Transverse colon (tissue), 4 donors: ENCODE results near the gene CDK2AP2. TPM values are rescaled to one million over a fixed set of nuclear protein-coding genes. Genes with fewer than 3 reads are reported as not detected.

ENCODE experiments used
- DNase-seq: peaks from one replicate; pipeline ENCODE4 v3.0.0-alpha.2; 2019
- H3K27ac ChIP-seq, 4 donors: fragments of 200-600 bp; sonication (generic); 2 replicates each; pipeline ENCODE4 v1.5.1; 2016 to 2018; ENCODE audit warnings: inconsistent platforms in 4 of 4
- H3K27me3 ChIP-seq: fragments of 200-600 bp; sonication (generic); 2 replicates; pipeline ENCODE4 v1.5.1; 2017; ENCODE audit warnings: inconsistent platforms
- H3K36me3 ChIP-seq, 4 donors: fragments of 200-600 bp; sonication (generic); 2 replicates each; pipeline ENCODE4 v1.5.1; 2017 to 2019; ENCODE audit warnings: inconsistent platforms in 4 of 4
- H3K4me1 ChIP-seq, 4 donors: fragments of 200-600 bp; sonication (generic); 2 replicates each; pipeline ENCODE4 v1.5.1; 2017 to 2020; ENCODE audit warnings: inconsistent platforms in 4 of 4
- H3K4me3 ChIP-seq, 4 donors: fragments of 200-600 bp; sonication (generic); 1 replicate in 1 of 4; 2 replicates in 3 of 4; pipeline versions ENCODE4 v1.5.1 to v1.6.1; 2017 to 2019; ENCODE audit warnings: inconsistent platforms in 4 of 4
- H3K9me3 ChIP-seq, 2 donors: fragments of 200-600 bp; sonication (generic); 2 replicates each; pipeline ENCODE4 v1.5.1; 2017 to 2019; ENCODE audit warnings: inconsistent platforms in 2 of 2
- EP300 ChIP-seq: sonication (generic); formaldehyde crosslinking; IDR thresholded peaks from one replicate; pipeline ENCODE4 v1.6.1; 2017; ENCODE audit warnings: antibody characterized with exemption, low read depth
- POLR2A ChIP-seq: fragments of 450-650 bp; IDR thresholded peaks from one replicate; pipeline ENCODE4 v1.6.1; 2016; ENCODE audit warnings: antibody characterized with exemption, mild to moderate bottlenecking, moderate library complexity
- POLR2AphosphoS5 ChIP-seq, 3 donors: sonication (generic); formaldehyde crosslinking; IDR thresholded peaks; one replicate each; pipeline ENCODE4 v1.6.1; 2016; ENCODE audit warnings: antibody characterized with exemption in 3 of 3
- WGBS, 2 donors: methylation state at CpG; one replicate each; pipeline ENCODE4 v1.1.5; 2018; ENCODE audit warnings: low coverage in 1 of 2; 5-methylcytosine and 5-hydroxymethylcytosine counted together
- in situ Hi-C, 4 donors: fragments of 200-750 bp; cut with MboI; loops; one replicate each; pipeline versions ENCODE4 v1.15.0 to v1.15.1; 2017; ENCODE audit warnings: low sequenced_read_pairs in 3 of 4, low pct_ligation_motif_present in 1 of 4, low pct_unique_long_range_greater_than_20kb in 1 of 4
- intact Hi-C: fragments of 100-400 bp; cut with DNase I; formaldehyde crosslinking; loops from one replicate; pipeline ENCODE4 v1.15.1; 2023; ENCODE audit warnings: low total_unique reads
- total RNA-seq, 4 donors: library from RNA; depleted of rRNA; stranded (reverse); fragments of >200 nt; gene quantifications; one replicate each; pipeline ENCODE4 v1.1.0, GENCODE V29; 2016
- TF ChIP-seq, protein P1 (sequence below), 5 experiments: fragments of 200-600 bp in 3 of 5; fragments of 450-650 bp in 2 of 5; sonication (generic) in 3 of 5; IDR thresholded peaks; 1 replicate in 2 of 5; 2 replicates in 3 of 5; pipeline ENCODE4 v1.5.1; 2016 to 2017; ENCODE audit warnings: antibody characterized with exemption in 5 of 5, inconsistent platforms in 3 of 5, mild to moderate bottlenecking in 2 of 5, moderate library complexity in 1 of 5

The CDK2AP2 gene
- total RNA-seq, 4 donors from 2014 or later: 49.4 to 140 (median 83.4) TPM

DNA sequence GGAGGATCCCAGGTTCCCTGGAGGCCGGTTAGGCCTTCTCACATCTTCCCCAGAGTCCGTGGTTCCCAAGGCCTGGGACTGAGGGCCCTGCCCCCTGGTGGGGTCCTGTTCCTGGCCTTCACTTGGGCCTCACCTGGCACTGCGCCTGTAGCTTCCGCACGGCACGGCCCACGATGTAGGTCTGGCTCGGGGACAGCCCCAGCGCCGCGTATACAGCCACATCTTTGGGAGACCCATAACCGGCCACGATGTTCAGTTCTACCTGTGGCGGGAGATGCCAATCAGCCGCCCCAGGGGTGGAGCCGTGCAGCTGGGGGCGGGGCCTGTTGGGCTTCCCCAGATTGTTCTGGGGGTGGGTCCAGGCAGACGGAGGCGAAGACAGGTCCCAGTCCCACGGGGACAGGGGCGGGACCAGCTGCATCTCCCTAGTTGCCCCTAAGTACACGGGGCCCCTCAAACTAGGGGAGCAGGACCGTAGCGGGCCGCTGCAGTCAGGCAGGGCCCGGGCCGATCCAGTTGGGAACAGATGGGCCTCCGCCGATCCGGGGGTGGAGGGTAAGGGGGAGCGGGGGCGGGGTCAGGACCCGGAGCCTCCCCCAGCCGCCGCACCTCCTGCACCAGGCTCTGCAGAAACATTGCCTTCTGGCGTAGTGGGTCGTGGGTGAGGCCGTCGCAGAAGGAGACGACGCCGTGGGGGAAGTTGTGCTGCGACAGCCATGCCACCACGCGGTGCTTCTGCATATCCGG lies 15.0 kb downstream of the CDK2AP2 start:
- no peak for DNase-seq
- 85% methylated on average over 46 of the region's 46 CpGs; no CpG with 5 or more reads in 1 of the 2 donors for WGBS, 2 donors
- intact Hi-C loops: no loop called here
- in situ Hi-C loops: no loop called here
- H3K4me3 ChIP-seq: no peak overlapping the region
- no peaks in the 10 kb centered on the region for H3K27me3 ChIP-seq
- H3K36me3 ChIP-seq: peaks cover 0 to 11% (median 4%) of the 10 kb centered on the region in 4 donors
- H3K27ac ChIP-seq: no peak overlapping the region
- TF ChIP-seq POLR2A: no peak
- no peak for TF ChIP-seq POLR2AphosphoS5 (IDR thresholded peaks at IDR 0.05)
- TF ChIP-seq, protein P1, sequence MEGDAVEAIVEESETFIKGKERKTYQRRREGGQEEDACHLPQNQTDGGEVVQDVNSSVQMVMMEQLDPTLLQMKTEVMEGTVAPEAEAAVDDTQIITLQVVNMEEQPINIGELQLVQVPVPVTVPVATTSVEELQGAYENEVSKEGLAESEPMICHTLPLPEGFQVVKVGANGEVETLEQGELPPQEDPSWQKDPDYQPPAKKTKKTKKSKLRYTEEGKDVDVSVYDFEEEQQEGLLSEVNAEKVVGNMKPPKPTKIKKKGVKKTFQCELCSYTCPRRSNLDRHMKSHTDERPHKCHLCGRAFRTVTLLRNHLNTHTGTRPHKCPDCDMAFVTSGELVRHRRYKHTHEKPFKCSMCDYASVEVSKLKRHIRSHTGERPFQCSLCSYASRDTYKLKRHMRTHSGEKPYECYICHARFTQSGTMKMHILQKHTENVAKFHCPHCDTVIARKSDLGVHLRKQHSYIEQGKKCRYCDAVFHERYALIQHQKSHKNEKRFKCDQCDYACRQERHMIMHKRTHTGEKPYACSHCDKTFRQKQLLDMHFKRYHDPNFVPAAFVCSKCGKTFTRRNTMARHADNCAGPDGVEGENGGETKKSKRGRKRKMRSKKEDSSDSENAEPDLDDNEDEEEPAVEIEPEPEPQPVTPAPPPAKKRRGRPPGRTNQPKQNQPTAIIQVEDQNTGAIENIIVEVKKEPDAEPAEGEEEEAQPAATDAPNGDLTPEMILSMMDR (IDR thresholded peaks at IDR 0.05): no peak
- no peak for TF ChIP-seq EP300
- H3K9me3 ChIP-seq: no peaks in the 10 kb centered on the region
- peaks cover 0 to 4% (median 0%) of the 10 kb centered on the region in 4 donors for H3K4me1 ChIP-seq

DNA sequence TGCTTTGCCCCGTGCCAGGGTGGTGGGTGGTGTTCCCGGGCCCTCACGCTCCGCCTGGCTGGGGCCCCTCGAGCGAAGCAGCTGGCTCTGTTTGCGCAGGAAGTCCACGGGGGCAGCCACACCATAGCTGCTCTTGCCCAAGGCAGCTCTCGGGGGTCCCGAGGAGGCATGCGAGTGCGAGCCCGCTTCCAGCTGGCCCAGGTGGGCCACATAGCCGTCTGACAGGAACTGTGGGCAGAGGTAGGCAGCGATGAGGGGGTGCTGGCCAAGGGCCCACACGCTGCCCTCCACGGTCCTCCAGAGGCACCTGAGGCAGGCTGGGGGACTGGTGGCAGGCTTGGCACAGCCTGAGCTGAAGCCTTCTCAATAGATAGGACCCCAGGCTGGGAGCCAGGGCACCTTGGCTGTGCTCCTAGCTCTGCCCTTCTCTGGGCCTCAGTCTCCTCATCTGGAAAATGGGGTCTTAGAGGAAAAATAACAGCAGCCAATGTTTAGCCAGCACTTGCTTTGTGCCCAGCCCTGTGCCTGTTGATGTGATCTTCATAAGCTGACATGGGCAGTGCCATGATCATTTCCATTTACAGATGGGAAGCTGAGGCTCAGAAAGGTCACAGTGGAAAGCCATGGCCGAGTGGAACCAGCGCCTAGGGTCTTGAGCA lies 15.8 kb downstream of the CDK2AP2 start:
- no peak for DNase-seq
- intact Hi-C loops (no loop called here), in situ Hi-C loops (no loop called here)
- Histone ChIP-seq H3K9me3 (no peaks in the 10 kb centered on the region), H3K36me3 (peaks cover 0 to 14% (median 4%) of the 10 kb centered on the region in 4 donors), H3K27me3 (no peaks in the 10 kb centered on the region), H3K27ac (no peak overlapping the region), H3K4me3 (no peak overlapping the region), H3K4me1 (peaks cover 0 to 4% (median 0%) of the 10 kb centered on the region in 4 donors)
- TF ChIP-seq POLR2A (no peak), EP300 (no peak), POLR2AphosphoS5 (IDR thresholded peaks at IDR 0.05) (no peak)
- TF ChIP-seq, protein P1 (IDR thresholded peaks at IDR 0.05): no peak
- WGBS, 2 donors: 90% methylated on average over 19 of the region's 19 CpGs; no CpG with 5 or more reads in 1 of the 2 donors

DNA sequence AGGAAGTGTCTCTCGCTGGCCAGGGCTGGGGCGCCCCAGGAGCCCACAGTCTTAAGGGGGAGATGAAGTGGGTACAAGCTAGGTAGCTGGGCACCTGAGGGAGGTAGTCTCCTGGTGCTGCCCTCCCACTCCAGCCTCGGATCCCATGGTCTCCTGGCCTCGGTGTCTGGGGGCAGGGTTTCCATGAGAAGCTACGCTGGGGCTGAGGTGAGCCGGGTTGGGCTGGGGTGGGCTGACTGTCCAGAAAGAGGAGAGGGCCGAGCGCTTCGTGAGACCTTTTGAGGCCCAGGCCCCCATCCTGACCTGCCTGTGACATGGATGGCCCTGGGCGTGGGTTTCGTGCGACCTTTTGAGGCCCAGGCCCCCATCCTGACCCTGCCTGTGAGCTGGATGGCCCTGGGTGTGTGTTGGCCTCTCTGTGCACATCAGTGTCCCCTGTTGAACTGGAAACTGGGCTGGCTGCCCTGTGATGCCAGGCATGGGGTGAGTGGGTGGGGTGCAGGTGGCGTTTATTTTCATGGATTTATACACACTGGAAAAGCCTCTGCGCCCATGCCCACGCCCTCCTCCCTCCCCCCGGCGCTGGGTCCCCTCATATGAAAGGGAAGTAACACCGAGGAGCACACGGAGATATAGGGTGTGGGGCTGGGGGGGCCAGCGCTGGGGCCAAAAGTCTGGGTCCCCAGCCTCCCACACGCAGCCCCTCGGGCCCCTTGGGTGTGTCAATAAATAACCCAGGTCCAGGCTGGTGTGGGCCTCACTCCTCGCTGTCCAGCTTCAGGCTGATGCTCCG lies 16.5 kb downstream of the CDK2AP2 start:
- peaks cover 0 to 14% (median 4%) of the 10 kb centered on the region in 4 donors for H3K36me3 ChIP-seq
- in situ Hi-C loops: no loop called here
- WGBS, 2 donors: 79% methylated on average over 24 of the region's 24 CpGs; no CpG with 5 or more reads in 1 of the 2 donors

More for the DNA sequence above, 16.5 kb downstream of the CDK2AP2 start:
- Histone ChIP-seq H3K4me1 (peaks cover 0 to 5% (median under 1%) of the 10 kb centered on the region in 4 donors), H3K27me3 (no peaks in the 10 kb centered on the region), H3K9me3 (no peaks in the 10 kb centered on the region), H3K4me3 (no peak overlapping the region), H3K27ac (no peak overlapping the region)
- DNase-seq: no peak
- intact Hi-C loops: no loop called here
- TF ChIP-seq, protein P1 (IDR thresholded peaks at IDR 0.05): no peak
- TF ChIP-seq EP300 (no peak), POLR2A (no peak), POLR2AphosphoS5 (IDR thresholded peaks at IDR 0.05) (no peak)
